ENCODE data around the gene ATP2C2. TPM values are rescaled to one million over a fixed set of nuclear protein-coding genes. Genes with fewer than 3 reads are reported as not detected.
"Not testable (repeated sequence)": the region's sequence is repeated elsewhere in the genome, so short reads cannot be mapped to it uniquely, and the experiment has no call there.

The ATP2C2 gene
- total and polyA plus RNA-seq, 11 donors, result 0.17 TPM; not detected in 10

- Histone ChIP-seq H3K9me3 (no peaks in the 10 kb centered on the region), H3K36me3 (no peaks in the 10 kb centered on the region), H3K27me3 (peaks cover 0 to 10% (median 0%) of the 10 kb centered on the region in 9 donors), H3K27ac (no peak overlapping the region), H3K4me3 (no peak overlapping the region), H3K4me1 (no peaks in the 10 kb centered on the region)
- no peak for DNase-seq
- ATAC-seq, result peak in 2 of 4 donors; percentile 26 to 53
- 78 to 81% (median 80%) methylated on average over 34 to 38 of the region's 38 CpGs for WGBS, 4 donors
- no peak for TF ChIP-seq CTCF (IDR thresholded peaks at IDR 0.05)
- no peak for TF ChIP-seq POLR2A (IDR thresholded peaks at IDR 0.05)
- intact Hi-C loops (cut with DNase I), result no loop called here
Observed at GRCh38 chr16:84449156-84450140, 81.1 kb downstream of the ATP2C2 start.

- peaks cover 0 to 10% (median 0%) of the 10 kb centered on the region in 9 donors for H3K27me3 ChIP-seq
- H3K4me1 ChIP-seq, result no peaks in the 10 kb centered on the region
- no peak overlapping the region for H3K27ac ChIP-seq
- no peak for DNase-seq
- intact Hi-C loops (cut with DNase I), result no loop called here
- 89 to 91% (median 91%) methylated on average over 11 of the region's 11 CpGs for WGBS, 4 donors
- ATAC-seq, result no peak
- no peaks in the 10 kb centered on the region for H3K9me3 ChIP-seq
- no peak overlapping the region for H3K4me3 ChIP-seq
- no peaks in the 10 kb centered on the region for H3K36me3 ChIP-seq
- TF ChIP-seq CTCF (IDR thresholded peaks at IDR 0.05) (no peak), POLR2A (IDR thresholded peaks at IDR 0.05) (no peak)
Observed at GRCh38 chr16:84450176-84450865, 82.0 kb downstream of the ATP2C2 start.

GRCh38 chr16:84451010-84451676 is 82.8 kb downstream of the ATP2C2 start:
- ATAC-seq; H3K9me3 ChIP-seq; H3K4me3 ChIP-seq; H3K4me1 ChIP-seq; DNase-seq; H3K27me3 ChIP-seq; H3K27ac ChIP-seq; H3K36me3 ChIP-seq; intact Hi-C loops (cut with DNase I): not testable (repeated sequence)
- 88 to 94% (median 90%) methylated on average over 9 of the region's 9 CpGs for WGBS, 4 donors

GRCh38 chr16:84451781-84452180 is 83.4 kb downstream of the ATP2C2 start:
- Histone ChIP-seq H3K4me1 (no peaks in the 10 kb centered on the region), H3K27ac (no peak overlapping the region), H3K36me3 (no peaks in the 10 kb centered on the region), H3K27me3 (peaks cover 0 to 5% (median 0%) of the 10 kb centered on the region in 9 donors), H3K4me3 (no peak overlapping the region), H3K9me3 (no peaks in the 10 kb centered on the region)
- WGBS, 4 donors, result 78 to 84% (median 81%) methylated on average over 16 to 17 of the region's 17 CpGs
- DNase-seq, result no peak
- ATAC-seq, result no peak
- TF ChIP-seq POLR2A (IDR thresholded peaks at IDR 0.05) (no peak), CTCF (IDR thresholded peaks at IDR 0.05) (no peak)
- intact Hi-C loops (cut with DNase I), result no loop called here

Data from heart left ventricle (tissue), 16 donors.